CD4-positive, alpha-beta T cell treated with Interleukin-6 at 100 ng/mL for 8 hours (primary cell): ENCODE data around the gene GOLGA1.
"Not testable (repeated sequence)": the region's sequence is repeated elsewhere in the genome, so short reads cannot be mapped to it uniquely, and the experiment has no call there.

Experiments
- DNase-seq: peaks from one replicate; pipeline ENCODE4 v3.0.0-alpha.2; 2020; ENCODE audit warnings: mixed read lengths, low spot score

Gene GOLGA1, protein sequence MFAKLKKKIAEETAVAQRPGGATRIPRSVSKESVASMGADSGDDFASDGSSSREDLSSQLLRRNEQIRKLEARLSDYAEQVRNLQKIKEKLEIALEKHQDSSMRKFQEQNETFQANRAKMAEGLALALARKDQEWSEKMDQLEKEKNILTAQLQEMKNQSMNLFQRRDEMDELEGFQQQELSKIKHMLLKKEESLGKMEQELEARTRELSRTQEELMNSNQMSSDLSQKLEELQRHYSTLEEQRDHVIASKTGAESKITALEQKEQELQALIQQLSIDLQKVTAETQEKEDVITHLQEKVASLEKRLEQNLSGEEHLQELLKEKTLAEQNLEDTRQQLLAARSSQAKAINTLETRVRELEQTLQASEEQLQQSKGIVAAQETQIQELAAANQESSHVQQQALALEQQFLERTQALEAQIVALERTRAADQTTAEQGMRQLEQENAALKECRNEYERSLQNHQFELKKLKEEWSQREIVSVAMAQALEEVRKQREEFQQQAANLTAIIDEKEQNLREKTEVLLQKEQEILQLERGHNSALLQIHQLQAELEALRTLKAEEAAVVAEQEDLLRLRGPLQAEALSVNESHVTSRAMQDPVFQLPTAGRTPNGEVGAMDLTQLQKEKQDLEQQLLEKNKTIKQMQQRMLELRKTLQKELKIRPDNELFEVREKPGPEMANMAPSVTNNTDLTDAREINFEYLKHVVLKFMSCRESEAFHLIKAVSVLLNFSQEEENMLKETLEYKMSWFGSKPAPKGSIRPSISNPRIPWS

DNA sequence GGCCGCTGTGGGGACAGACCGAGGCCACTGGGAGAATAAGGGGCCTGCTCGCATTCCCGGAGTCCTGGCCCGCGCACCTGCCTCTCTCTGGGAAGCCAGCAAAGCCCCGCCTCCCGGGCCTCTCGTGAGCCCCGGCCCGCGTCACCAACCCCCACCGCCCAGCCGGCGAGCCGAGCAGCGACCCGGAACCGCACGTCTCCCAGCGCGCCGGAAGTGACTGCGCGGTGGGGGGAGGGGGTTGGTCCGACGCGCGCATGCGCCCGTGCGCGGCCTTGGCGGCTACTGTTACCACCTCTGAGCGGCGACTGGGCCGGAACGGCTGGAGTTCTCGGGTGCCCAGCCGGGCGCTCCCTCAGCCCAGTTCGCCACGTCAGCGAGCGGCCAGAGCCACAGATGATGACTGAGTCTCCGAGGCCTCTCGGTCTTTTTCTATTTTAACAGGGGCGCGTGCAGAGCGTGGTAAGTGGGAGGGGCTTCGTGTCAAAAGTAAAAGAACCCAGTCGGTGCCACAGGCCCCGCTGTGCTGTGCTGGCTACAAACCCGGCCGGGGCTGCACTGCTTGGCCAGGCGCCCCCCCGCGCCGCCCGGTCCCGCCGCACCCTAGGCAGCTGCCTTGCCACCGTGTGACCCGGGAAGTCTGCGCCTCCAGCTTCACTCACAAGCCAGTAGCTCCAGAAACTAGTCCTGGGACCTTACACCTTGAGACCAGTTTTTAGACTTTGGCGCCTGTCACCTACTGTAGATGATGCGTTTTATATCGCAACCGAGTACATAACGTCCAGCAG lies at the start of gene GOLGA1:
Gene GOLGA1 (minus strand): TSS at position 190 of the 785 bp plus-strand sequence. CDS start 2,372 bp downstream, outside the sequence.
- DNase-seq: peak; percentile 91

DNA sequence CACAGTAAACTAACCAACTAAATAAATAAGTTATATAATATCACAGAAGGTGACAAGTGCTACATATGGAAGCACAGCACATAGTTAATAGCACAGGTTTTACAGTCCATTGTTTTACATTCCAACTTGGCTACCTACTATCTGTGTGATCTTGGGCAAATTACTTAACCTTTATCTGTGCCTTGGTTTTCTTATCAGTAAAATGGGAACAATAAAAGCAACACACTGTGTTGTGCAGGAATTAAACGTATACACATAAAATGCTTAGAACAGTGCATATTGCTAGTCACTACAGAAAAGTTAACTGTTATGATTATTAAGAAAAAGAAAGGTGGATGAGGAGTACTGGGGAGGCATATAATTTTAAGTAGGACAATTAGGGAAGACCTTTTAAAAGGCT lies 42.8 kb upstream of the GOLGA1 start:
- DNase-seq: no peak

DNA sequence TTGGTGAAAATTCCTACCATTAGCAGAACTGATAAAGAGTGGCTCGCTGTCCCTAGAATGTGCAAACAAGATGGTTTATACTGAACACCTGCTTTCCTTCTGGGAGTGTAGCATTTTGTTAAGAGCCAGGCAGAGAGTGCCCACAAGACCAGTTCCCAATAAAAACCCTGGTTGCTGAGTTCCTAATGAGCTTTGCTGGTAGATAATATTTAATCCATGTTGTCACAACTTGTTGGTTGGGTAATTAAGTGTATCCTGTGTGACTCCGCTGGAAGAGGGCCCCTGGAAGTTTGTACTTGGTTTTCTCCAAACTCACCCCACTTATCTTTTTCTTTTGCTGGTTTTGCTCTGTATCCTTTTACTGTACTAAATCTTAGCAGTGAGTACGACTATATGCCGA lies 39.5 kb upstream of the GOLGA1 start:
- DNase-seq: no peak

DNA sequence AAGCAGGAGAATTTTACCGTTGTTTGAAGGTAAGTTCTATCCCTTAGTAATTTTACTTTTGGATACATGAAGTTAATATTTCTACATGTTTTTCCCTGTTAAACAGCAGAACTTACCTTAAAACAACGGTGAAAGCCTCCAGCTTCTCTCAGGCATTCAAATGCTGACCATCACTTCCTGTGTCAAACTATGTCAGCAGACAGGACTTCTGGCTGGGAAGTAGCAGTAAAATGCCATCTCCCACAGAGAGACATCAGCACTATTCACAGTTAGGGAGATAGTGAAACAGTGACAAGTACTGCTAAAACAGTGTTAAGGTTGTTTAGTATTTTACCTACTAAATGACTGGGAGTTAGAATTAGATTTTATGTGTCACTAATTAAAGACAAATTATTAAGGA lies 34.2 kb upstream of the GOLGA1 start:
- no peak for DNase-seq

DNA sequence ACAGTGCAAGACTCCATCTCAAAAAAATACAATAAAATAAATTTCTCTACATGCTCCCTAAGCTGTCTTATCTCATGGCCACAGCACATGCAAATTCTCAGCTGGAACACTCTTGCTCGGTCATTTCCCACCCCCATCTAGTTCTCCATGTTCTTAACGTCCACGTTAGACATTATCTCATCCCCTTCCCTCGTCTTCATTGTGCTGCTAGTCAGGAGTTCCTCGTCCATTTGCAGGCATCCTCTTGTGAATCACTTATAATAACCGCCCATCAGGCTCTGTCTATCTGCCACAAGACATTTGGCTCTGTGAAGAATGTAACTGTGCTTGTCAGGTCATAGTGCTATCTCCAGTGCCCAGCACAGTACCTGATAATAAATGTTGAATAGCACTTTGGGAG lies 32.9 kb upstream of the GOLGA1 start:
- no peak for DNase-seq

DNA sequence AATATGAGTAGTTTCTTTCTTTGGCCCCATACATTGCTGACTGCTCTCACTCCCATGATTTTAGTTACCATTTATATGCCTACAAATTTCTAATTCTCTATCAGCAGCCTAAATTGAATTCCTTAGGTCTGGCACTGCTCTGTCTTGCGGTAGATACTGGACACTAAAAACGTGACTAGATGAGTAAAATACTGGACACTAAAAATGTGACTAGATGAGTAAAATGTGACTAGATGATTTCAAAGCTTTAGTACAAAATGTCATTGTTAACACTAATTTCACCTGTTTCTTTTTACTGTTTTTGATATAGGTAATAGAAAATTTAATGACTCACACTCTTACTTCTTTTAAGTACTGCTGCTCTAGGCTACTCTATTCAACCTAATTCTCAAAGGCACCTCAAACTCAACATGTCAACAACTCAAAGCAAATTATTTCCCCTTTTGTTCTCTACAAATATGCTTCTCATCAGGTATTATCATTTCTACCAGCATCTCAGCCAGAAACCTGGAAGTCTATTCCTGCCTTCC lies 31.4 kb upstream of the GOLGA1 start:
- no peak for DNase-seq

DNA sequence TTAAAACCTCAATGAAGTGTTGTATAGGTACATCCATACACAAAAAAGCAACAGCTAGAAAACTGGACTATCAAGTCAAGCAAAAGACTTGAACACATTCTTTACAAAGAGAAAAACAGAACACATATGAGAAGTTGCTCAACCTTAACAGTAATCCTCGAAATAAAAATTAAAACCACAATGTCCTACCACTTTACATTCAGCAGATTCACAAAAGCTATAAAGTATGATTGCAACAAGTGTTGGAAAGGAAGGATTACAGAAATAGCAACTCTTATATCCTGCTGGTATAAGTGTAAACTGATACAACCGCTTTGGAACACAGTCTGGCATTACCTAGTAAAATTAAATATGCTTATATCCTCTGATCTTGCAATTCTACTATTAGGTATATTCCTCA lies 28.5 kb upstream of the GOLGA1 start:
- no peak for DNase-seq

DNA sequence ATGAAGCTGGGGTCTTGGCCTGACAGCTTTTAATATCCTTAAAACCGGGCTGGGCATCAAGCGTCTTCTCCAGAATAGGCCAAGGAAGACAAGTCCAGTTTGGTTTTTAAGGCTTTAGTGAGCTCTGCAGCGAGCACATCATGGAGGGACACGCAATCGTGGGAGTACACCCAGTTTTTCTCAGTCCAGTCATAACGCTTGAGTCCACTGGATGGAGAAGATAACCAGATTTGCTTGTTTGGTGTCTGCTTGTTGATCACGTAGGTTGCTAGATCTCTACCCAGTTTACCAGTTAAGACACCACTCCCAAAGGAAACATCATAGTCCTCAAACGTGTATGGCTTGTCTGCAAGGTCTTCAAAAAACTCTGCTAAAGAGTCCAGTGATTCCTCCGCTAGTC lies 27.4 kb upstream of the GOLGA1 start:
- no peak for DNase-seq

DNA sequence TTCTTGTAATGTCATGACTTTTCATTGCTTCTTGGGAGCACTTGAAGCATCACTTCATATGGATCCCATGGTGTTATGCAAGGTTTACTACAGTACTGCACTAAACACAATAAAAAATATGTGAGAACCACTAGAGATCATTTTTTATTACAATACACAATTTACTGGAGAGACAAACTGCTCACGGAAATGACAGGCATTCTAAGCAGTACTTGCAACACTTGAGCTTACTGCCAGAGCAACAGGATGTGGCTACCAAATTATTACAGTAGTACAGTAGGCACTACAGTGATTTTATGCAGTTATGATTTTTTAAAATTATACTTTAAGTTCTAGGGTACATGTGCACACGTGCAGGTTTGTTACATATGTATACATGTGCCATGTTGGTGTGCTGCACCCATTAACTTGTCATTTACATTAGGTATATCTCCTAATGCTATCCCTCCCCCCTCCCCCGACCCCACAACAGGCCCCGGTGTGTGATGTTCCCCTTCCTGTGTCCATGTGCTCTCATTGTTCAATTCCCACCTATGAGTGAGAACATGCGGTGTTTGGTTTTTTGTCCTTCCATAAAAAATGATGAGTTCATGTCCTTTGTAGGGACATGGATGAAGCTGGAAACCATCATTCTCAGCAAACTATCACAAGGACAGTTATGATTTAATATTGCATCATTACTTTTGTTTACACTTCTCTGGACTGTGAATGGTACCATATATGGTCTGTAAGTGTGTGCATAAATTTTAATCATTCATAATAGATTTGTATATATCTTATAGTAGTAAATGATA lies 25.1 kb upstream of the GOLGA1 start:
- DNase-seq: peak; percentile 67

DNA sequence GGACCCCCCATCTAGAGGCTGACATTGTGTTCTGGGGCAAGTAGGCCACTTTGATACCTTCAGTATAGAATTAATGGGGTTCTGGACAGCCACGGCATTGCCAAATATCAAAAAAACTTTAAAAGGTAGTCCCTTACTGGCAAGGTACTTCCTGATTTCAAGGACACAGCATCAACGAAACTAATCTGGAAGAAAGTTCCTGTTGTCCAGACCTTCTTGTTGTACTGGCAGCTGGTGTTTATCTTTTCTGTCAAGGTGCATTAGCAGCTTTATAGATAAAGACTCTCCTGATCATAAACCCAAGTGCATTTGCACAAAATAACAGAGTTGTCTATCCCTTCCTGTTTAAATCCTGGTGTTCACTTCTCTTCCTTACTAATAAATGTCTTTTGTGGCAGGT lies 23.7 kb upstream of the GOLGA1 start:
- no peak for DNase-seq

DNA sequence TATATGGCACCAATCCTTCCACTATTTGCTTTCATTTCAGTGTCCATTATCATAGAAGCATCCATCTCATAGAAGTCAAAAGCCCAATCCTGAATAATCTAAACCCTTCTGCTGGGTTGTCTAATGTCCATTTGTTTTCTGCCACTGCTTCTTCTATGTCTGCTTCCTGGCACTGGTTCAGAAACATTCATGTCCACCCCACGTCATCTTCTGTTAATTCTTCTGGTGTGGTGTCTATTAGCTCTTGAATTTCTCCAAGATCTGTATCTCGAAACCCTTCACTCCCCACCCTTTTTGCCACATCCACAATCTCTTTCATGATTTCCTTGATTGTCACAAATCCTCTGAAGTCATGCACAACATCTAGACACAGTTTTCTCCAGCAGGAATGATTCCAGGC lies 23.2 kb upstream of the GOLGA1 start:
- DNase-seq: no peak

DNA sequence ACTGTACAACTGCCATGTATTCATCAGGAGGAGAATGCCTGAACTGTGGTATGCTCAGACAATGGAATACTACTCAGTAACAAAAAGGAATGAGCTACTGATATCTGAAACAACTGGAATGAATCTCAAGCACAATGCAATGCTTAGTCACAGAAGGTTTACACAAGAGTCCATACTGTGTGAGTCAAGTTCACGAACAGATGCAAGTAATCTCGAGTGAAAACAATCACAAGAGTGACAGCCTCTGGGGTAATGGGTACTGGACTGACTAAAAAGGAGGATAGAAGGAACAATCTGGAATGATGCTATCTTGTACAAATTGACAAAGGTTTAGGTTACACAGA lies 19.5 kb upstream of the GOLGA1 start:
- no peak for DNase-seq

DNA sequence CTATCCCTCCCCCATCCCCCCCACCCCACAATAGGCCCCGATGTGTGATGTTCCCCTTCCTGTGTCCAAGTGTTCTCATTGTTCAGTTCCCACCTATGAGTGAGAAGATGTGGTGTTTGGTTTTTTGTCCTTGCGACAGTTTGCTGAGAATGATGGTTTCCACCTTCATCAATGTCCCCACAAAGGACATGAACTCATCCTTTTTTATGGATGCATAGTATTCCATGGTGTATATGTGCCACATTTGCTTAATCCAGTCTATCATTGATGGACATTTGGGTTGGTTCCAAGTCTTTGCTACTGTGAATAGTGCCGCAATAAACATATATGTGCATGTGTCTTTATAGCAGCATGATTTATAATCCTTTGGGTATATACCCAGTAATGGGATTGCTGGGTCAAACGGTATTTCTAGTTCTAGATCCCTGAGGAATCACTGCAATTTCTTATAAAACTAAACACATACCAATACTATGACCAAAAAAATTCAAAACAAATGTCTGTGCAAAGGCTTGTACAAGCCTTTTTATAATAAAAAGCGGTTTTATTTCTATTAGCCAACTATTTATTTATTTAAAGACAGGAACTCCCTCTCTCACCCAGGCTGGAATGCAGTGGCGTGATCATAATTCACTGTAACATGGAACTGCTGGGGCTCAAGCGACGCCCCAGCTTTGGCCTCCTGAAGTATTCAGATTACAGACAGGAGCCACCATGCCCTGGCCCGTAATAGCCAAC lies 19.0 kb upstream of the GOLGA1 start:
- DNase-seq: not testable (repeated sequence)

DNA sequence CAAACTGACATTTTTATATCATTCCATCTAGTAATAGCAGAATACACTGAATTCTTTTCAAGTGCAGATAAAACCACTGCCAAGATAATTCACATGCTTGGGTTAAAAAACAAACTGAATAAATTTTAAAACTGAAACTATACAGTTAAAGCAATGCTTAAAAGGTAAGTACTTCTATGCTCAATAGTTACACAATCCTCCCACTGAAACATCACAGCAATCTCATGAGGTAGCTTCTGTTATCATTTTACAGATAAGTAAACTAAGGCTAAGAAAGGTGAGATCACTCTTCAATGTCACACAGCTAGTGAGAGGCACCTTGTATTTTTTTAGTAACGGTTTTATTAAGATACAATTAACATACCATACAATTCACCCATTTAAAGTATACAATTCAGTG lies 13.4 kb upstream of the GOLGA1 start:
- no peak for DNase-seq

DNA sequence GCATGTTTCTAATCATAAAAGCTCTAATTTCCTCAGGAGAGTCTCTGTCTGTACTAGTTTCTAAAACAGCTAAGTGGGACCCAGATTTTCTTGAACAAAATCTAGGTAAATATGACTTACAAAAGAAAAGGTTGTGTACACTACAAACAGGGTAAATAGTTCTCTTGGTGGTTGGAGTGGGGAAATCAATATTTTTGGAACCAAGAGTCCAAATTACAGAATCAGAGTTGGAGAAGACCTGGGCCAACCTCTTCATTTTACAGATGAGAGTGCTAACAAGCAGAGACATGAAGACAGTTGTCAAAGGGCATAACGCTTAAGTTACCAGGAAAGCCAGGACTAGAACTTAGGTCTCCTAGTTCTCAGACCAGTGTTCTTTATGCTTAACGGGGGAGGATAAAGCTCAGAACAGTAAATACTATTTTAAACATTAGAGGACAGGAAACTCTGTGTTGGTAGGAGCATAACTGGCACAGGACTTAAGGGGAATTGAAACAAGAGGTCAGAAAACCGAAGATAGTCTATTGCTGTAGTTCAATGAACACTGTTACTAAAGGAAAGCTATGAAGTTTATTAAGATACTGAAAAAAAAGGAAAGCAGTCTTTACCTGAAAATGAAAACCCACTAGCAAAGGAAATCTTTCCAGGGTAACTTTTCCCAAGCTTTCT lies 9.3 kb upstream of the GOLGA1 start:
- no peak for DNase-seq

DNA sequence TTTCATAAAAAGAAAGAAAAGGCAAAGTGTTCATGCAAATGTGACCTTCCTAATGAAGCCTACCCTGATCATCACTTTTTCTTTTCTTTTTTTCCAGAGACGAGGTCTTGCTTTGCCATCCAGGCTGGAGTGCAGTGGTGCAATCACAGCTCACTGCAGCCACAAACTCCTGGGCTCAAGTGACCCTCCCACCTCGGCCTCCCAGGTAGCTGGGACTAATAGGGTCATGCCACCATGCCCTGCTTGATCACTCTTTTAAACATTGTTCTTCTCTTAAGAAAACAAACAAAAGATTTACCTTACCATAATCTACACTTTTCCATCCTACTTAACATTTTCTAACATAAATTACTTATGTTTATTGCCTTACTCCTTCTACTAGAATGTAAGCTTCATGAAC lies 8.5 kb upstream of the GOLGA1 start:
- DNase-seq: no peak

DNA sequence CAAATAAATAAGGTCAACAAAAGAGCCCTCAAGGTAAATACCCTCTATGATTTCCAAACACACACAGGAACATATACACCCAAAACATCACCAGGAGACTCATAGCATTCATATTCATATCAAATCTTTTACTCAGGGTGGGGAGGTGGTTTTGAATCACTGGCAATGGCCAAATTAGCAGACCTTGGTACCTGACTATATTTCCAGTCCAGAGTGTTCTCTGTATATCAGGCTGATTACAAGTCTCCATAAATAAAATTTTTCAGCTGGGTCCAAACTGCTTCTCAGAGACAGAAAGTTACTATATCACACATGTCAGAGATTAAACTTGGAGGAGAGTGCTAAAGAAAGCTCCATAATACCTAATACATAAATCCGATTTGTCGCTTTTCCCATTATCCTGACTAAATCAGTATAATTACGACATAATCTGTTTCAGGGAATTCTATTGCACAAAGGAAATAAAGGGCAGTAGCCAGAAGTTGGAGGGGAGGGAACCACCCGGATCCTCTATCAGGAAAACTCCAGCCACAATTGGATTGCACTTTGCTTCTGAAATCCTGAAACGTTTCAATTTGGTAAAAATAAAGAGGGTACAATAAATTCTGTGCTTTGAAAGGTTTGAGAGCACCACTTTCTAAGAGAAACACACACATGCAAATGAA lies 7.0 kb upstream of the GOLGA1 start:
- DNase-seq: no peak

DNA sequence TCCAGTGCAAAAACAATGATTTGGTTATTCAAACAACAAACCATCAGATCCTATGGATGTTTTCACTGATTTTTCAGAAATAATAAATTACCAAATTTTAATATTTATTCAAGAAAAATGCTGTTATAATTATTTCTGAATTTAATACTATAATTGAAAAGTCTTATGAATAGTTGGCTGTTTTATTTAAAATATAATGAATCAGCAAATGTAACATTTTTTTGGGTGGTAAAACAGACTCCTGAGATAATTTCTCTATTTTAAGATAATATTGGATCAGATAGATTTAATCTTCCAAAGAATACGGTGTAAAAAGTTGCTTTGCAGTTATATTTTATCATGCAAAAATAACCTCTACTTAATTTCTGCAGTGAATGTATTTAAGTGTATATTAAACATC lies 5.3 kb upstream of the GOLGA1 start:
- no peak for DNase-seq

DNA sequence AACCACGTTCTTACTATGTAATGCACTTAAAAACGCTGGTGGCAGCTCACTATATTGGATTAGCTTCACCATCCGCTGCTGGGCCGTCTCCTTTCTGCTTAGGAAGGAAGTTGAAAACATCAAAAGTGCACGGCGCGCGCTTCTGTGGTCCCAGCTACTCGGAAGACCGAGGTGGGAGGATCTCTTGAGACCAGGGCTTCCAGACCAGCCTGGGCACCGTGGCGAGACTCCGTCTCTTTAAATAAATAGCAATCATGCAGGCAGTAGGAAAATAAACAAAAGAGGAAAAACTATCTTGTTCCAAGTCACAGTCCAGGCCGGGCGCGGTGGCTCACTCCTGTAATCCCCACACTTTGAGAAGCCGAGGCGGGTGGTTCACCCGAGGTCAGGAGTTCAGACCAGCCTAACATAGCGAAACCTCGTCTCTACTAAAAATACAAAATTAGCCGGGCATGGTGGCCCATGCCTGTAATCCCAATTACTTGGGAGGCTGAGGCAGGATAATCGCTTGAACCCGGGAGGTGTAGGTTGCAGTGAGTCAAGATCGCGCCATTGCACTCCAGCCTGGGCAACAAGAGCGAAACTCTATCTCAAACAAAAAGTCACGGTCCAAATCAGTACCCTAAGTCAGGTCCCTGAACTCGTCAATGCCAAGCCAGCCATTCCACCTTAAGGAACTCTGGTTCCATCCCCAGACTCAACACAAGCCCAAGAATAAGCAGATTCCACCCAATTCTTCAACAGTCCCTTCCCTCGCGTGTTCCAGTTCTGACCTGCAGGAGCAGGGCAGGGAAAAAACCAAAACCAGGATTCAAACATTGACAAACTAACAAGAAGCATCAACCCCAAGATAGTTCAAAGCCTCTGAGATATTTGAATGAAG lies 1.0 kb upstream of the GOLGA1 start:
- DNase-seq: peak; percentile 69
